ENCODE data around the gene IKZF1.

Gene IKZF1

GRCh38 chr7:50284296-50284695, 20.2 kb upstream of the IKZF1 start:
- DNase-seq = no peak

DNA sequence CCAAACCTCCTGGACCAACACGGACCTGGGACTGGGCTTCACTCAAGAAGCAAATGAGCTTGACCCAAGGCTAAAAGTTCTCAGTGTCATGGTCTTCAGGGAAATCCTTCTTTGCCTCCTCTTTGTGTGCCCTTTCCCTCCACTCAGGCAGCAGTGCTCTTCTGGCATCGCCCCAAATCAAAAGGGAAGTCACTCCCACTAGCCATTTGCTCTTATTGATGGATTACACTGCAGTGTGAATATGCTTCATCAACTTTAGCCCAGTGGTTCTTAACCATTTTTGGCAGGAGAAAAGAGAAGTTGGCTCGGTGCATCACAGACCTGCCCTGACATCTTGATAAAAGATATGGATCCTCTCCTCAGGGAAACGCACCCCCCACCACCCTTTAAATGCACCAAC, 19.2 kb upstream of the IKZF1 start:
- DNase-seq = no peak

- no peak for DNase-seq
Measured at GRCh38 chr7:50287129-50287528, 17.4 kb upstream of the IKZF1 start.

GRCh38 chr7:50292165-50292757, 12.3 kb upstream of the IKZF1 start:
- no peak for DNase-seq

GRCh38 chr7:50292763-50293162, 11.8 kb upstream of the IKZF1 start:
- DNase-seq = no peak

- DNase-seq = no peak
Measured at GRCh38 chr7:50293509-50294179, 10.9 kb upstream of the IKZF1 start.

DNA sequence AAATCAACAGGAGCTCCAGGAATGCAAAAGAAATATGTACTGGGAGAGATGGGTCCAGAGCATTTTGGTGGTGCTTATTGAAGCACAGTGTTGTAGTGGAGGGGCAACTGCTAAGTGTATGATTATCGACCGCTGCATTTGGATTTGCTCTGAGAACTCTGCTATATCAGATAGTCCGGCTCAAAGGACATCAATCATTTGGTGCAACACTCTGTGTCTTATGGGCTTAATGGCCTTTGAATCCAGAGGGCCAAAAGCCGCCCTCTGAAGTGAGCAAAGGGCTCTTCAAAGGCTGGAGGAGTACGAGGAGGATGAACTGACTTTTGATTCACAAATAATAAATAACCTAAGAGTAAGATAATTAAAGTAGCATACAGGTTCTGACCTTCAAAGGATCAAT, 9.4 kb upstream of the IKZF1 start:
- DNase-seq = no peak

DNA sequence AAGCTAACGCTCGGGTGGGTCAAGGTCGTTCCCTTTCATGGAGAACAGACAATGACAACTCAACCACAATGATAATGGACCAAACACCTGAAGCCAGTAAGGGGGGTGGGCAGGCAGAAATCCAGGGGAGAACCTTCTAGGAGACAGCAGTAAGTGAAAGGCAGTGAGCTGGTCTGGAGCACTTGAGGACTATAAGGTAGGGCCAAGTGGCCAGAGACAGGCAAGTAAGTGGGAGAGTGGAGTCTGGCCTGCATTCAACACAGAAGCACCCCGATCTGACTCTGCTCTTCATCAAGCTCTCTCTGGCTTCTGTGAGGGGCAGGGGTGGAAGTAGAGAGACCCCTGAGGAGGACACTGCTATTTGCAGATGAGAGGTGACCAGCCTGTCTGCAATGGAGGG, 7.7 kb upstream of the IKZF1 start:
- DNase-seq = no peak

DNA sequence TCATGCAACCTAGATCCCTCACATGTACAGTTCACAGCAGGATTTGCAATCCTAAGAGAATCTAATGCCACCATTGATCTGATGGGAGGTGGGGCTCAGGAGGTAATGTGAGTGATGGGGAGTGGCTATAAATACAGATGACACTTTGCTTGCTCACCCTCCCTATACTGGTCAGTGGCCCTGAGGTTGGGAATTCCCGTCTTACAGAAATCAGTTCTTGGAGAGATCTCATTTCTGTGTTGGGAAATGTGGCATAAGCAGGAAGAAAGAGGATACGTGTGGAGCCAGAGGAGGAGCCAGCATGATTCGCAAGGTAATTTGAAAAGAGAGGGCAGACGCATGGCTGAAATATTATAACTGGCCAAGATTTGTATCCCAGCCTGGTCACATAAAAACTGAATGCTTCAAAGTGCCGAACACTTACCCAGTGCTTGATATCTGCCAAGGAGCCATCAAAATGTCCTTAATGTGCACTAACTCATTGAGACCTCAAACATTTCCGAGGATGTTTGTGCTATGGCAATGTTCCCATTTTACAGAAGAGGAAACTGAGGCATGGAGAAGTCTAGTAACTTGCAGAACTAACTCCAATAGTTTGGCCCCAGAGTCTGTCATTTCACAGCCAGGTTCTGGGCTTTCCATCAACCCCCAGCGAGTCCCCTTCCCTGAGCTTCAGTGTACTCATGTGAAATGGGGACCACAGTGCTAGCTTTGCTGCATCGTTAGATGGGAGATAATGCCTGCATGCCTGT, 5.5 kb upstream of the IKZF1 start:
- DNase-seq = no peak

DNA sequence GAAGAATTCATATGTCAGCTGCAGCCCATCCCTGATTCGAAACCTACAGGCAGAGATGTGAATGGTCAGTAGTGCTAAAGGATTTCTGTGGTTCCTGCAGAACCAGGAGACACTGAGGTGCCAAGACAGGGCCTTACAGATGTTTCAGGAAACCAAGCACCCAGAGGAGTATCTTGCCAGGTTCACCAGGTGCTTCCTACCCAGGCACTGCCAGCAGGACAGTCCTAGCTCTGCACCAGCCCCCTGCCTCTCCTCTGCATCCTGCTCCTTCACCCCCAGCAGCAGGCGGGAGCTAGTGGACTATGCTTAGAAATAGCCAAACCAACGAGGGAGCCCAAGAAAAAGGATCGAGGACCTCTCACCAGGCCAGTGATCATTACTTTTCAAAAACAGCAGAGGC, 4.2 kb upstream of the IKZF1 start:
- DNase-seq = no peak

DNA sequence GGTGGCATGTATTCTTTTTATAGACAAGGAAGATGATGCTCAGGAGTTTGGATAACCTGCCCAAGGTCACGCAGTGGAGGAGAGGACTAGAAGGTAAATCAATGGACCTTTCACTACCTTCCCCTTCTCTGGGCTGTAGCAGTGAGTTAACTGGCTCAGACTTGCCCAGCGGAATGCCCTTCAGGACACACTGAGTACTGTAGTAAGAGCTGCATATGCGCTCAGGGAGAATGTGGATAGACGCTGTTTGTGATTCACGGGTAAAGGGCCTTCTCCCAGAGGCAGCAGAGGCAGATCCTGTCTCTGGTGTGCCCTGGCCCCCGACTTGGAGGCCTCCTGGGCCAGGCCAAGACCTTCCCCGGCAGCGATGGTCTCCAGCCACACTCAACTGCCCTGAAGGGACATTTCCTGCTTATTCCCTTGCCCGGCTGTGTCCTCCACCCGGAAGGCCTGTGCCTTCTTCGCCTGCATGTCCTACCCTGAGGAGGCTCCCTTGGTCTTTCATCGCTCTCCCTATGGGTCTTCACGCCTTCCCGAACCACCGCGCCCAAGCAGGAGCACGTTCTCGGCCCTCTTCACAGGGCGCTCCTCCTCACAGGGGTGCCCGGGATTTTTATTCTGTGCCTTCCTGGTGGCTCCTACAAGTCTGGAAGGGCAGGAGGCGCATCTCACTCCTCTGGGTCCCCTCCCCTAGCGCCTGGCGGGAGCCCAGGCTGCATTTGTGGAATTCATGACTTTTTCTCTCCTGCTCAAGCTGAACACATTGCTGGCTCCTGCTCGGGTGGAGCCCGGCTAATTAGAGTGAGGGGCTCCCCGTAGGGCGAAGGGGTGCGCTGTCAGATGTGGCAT, 1.8 kb upstream of the IKZF1 start:
- DNase-seq = no peak

DNA sequence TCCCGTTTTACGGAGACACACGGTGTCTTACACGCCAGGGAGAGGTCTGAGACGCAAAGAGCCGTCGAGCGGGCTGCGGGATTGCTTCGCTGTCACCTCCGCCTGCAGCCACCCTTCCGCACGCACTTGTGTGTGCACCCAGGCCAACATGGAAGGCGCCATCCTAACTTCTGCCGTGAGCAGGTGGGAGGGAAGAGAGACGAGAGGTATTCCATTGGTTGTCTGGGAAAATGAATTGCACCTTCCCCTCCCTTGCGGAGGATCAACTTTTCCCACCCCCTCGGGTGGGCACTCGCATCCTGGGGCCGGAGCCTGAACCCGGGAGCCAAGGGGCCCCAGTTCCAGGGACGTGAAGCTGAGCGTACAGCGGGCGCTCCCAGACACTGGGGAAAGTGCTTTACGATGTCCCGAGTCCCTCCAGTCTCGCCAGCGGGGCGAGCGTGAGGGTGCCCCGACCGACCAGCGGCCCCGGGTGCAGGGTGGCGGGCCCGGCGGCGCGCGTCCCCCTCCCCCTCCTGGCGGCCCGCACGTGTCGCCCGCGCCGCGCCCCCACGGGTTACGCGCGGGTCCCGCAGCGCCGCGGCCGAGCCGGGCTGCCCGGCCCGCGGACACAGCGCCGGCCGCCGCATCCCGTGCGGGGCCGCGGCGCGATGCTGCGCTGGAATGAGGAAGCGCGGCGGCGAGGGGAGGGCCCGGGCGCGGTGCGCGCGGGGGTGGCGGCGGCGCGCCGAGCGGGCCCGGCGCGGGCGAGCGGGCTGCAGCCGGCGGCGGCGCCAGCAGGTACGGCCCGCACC, 984 bp upstream of the IKZF1 start:
- no peak for DNase-seq

DNA sequence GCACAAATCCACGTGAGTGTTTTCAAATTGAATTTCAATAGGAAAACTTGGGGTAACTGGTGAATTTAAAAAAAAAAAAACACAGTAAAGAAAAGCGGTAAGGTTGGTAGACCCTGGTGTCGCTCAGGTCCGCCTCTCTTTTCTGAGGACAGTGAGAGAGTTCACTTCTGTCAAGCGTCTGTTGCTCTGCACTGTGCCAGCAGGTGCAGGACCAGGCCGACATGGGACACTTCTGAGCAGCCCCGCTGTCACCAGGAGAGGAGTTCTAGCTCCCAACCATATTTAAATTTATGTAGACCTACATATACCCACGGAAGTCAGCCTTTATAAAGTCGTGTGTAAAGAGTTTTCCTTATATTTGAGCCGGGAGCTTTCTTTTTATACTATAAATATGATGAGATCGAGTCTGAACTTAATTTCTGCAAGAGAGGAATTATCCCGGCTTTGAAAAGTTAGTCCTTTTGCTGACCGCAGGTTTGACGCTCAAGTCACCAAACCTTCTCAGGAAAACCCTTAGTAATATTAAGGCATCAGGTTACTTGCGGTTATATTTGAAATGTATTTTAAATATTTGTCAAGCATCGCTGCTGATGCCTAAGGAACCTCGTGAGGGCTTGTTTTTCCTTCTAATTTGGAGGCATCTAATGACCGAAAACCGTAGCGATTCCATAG, 531 bp downstream of the IKZF1 start:
- DNase-seq = no peak

- DNase-seq = no peak
Measured at GRCh38 chr7:50305583-50306493, 1.3 kb downstream of the IKZF1 start.

DNA sequence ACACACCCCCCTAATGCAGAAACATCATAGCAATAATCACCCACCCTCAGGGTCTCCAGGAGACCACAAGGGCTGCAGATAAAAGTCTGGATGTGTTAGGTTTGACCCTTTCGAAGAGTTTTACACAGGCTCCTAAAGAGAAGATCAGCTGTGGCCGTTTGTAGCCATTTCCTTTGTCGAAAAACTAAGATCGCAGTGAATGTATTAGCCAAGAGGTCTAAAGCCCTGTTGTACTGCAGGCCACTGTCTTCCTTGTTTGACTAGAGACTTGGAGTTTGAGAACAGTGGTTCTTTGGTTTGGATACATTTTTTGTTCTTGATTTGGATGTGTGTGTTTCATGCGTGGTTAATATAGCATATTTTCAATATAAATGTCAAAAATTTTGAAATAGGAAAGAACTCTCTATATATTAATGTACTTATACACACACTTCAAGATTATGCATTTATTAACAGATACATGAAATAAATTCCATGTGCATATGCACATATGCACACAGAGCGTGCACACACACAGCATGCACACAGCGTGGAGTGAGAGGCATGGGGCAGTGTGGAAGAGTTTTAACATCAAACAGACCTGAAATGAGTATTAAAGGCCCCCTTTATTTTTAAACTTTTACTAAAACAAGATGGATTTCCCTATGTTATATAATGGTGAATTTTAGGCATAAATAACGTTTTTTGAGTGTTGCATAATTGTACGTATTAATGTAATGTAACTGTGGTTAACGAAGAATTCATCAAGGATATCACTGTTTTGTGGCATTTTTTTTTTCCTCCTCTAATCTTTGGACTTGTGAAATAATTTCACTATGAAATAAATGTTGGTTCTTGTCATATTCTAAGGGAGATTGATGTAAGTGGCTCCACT, 2.2 kb downstream of the IKZF1 start:
- no peak for DNase-seq

GRCh38 chr7:50307368-50308032, 3.0 kb downstream of the IKZF1 start:
- DNase-seq = no peak

DNA sequence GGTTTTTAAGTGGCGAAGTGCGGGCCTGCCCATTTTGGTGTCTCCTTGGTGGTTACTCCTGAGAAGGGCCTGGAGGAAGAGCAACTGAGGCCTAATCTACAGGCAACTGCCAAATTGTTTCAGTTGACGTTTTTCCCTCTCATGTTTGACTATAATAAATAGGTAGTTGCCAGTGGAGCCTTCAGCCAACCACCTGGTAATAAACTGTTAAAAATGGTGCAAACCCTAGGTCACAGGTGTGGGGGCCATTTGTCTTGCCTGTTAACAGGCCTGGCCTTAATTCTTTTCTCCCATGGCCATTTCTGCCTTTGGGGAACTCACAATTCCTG, 3.7 kb downstream of the IKZF1 start:
- DNase-seq = no peak

DNA sequence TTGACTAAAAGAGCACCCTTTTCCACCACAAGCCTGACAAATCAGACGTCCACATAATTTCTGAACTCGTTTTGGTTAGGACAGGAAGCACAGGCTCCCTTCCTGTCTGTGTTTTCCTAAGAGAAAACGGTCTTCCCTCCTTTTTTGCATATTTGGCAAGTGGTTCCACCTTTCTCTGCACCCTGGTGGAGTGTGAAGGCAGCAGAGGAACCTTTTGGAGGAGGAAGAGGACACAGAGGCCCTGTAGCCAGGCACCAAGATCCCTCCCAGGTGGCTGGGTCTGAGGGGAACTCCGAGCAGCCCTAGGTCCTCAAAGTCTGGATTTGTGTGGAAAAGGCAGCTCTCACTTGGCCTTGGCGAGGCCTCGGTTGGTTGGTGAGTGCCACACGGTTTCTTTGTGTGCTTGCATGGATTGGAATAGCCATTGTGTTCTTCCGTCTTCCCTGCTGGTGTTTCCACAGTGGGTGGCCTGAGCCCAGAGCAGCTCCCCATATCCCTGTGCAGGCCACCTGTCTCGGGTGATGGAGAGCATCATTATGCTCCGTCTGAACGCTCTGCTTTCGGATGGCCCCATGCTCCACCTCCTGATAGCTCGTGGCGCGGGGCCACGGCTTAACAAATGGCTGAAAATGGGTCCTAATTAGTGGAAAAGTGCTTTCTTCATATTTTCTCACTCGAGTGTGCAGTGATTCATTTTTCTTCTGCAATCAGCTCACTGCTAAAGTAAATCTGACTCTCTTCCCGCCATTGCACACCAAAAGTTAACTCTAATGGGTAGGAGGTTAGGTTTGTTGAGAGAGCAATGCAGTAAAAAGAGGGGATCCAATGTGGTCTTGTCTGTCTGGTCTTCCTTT, 4.2 kb downstream of the IKZF1 start:
- DNase-seq = no peak
